ENCODE results near the gene UNKL.

GRCh38 chr16:1332618-1333148 is 81.8 kb downstream of the UNKL start:
- no peak for TF ChIP-seq CTCF (IDR thresholded peaks at IDR 0.05)
- no peak for TF ChIP-seq POLR2A (IDR thresholded peaks at IDR 0.05)
- TF ChIP-seq POLR2AphosphoS5 (IDR thresholded peaks at IDR 0.05) = no peak
